Hematopoietic multipotent progenitor cell treated with erythropoietin and hydrocortisone succinate and interleukin-3 and kit ligand, for 6 days (in vitro differentiated cells): Measurements from ENCODE around the gene MMP24OS.
"Not testable (repeated sequence)": the region's sequence is repeated elsewhere in the genome, so short reads cannot be mapped to it uniquely, and the experiment has no call there.

ENCODE experiments used
- DNase-seq: peaks from one replicate; pipeline ENCODE4 v3.0.0-alpha.2; 2015

Gene MMP24OS

DNA sequence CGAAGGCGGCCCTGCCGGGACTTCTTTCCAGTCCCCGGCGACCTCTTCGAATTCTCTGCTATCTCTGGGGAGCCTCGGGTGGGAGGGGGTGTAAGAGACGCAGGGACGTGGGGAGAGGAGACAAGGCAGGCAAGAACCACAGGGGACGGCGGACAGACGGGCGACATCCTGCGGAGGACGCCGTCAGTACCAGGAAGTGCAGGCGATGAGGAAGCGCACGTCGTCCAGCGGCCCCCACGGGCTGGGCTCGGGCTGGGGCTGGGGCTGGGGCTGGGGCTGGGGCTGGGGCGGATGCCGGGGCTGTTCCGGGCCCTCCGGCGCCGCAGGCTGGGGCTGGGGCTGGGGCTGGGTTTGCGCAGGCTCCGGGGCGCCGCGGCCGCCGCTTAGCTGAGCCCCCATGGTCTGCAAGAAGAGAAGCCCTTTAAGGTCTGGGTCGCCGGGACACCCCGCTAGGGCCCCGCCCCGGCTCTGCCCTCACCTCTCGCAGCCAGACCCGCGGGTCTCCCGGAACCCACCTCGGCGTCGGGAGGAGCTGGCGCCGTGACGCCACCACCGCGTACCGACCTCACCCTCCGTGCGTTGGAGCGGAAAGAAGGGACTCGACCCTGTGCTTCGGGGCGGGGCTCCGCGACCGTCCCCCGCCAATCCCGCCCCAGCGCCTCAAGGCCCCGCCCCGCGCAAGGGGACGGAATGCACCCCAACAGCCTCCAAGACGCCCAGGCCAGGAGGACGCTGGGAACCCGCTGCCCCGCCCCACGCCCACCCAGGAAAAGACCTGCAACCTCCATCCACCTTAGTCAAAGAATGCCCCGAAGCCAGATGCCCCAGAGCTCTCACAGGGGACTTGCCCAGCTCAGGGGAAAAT lies at the start of gene MMP24OS:
Gene MMP24OS, minus strand, starts transcription at position 592 of the 865 bp plus-strand sequence. Its CDS starts 193 bp downstream, at position 399.
- peak; percentile 96 for DNase-seq

GRCh38 chr20:35327074-35327976 lies 49.4 kb upstream of the MMP24OS start:
- DNase-seq: no peak

DNA sequence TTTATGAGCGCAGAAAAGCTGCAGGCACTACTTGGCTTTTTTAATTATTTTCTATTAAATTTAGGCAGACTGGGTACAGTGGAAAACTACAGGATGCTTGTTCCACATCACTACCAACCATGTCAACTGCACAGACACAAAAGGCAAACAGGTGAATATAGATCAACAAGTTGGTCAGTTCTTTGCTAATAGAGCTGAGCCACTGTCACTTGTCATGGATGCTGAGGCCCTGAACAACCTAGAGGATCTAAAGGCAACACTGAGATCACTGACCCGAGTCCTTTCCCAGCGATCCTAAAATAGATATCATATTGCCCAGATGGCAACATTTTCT lies 48.8 kb upstream of the MMP24OS start:
- DNase-seq: no peak

- no peak for DNase-seq
Observed at GRCh38 chr20:35326021-35326739, 48.3 kb upstream of the MMP24OS start.

- no peak for DNase-seq
Observed at GRCh38 chr20:35325401-35325800, 47.5 kb upstream of the MMP24OS start.

DNA sequence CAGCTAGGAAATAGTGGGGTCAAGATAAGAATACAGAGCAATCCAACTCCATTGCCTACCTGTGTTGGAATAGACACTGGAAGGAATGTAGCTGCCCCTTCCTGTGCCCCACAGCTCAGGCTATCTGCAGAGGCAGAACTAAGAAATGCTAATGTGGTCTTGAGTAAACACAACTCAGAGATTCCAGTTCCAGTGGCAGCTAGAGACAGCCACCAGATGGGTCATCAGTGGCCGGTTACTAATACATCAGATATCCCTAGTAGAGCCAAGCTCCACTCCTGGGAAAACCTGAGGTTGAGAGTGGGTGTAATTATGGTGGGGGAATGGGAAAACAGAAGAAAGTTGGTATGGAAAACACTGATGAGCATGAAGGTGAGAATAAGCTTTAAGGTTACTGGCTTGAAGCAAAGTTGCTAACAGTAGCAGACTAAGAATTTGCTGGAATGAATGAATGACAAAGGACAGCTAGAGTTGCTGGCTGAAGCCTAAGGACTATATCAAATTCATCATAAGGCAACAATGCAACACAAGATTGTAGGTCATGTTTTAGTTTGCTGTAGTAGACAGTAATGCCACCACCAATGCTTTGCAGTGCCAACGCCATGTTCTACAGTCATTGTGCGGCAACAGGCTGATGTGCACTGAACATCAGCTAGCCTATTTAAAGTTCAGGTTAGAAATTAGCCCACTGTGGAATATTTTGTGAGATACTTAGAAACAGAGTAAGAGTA lies 42.6 kb upstream of the MMP24OS start:
- no peak for DNase-seq

- DNase-seq: no peak
Observed at GRCh38 chr20:35319871-35320197, 41.9 kb upstream of the MMP24OS start.

DNA sequence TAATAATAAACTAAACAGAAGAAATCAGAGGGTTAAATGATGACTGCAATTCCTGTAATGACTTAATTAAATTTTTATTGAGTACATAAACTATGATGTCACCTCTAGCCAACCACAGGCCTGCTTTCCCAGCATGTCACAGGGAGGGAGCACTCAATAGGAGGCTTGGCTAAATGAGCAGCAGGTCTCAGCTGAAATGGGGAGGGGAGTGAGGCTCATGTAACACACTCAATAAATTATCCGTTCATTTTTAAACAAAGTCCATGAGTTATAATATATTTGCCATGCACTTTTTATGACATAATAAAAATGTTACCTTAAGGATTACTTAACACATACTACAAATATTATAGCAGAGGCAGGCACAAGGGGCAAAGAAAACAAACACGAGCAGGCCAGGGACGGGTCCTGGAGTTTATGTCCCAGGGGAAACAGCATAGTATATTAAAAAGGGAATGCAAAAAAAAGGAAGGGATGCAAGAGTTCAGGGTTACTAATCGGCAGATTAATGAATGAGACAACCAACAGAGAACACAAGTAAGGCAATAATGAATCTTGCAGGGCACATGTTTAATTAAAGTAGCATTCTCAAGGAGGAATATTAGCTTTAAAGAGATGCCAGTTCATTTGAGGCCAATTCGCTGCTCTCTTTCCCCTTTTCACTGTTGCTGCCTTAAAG lies 41.4 kb upstream of the MMP24OS start:
- DNase-seq: no peak

DNA sequence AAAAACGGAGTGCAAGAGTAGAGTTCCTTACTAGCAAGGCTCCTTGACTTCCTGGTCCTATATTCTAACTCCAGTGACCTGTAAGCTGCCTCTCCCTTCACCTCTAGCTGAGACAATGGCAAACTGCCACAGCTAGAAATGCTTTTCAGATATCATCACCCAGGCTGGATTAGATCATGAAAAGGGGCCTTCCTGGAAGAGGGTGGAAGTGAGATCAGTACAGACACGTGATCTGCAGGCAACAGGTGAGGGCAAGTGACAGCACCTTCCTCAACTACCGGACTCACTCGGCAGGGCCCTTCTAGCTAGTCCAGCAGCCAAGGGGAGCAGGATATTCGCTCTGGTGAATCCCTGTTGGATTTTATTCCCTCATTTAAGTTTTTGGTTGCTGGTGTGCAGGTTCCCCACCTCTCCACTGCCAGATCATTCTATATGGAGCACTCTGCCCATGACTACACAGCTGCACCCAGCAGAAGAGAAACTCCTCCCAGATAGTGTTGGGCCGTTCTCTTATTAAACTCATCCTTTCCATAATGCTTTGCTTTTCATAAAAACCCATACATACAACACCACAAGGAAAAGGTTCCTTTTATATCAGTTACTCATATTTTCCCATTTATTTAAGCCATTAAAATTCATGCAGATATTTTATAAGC lies 40.7 kb upstream of the MMP24OS start:
- DNase-seq: no peak

- DNase-seq: no peak
Observed at GRCh38 chr20:35317416-35318210, 39.7 kb upstream of the MMP24OS start.

- DNase-seq: no peak
Observed at GRCh38 chr20:35316086-35316485, 38.2 kb upstream of the MMP24OS start.

DNA sequence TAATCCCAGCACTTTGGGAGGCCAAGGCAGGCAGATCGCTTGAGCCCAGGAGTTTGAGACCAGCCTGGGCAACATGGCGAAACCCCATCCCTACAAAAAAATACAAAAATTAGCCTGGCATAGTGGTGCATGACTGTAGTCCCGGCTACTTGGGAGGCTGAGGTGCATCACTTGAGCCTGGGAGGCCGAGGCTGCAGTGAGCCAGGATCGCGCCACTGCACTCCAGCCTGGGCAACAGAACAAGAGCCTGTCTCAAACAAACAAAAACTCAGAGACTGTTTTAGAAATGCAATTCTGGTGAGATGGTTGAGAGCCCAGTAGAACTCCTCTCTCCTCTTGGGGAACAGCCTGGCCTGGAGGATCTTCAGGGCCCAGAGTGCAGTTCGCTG lies 37.7 kb upstream of the MMP24OS start:
- not testable (repeated sequence) for DNase-seq

DNA sequence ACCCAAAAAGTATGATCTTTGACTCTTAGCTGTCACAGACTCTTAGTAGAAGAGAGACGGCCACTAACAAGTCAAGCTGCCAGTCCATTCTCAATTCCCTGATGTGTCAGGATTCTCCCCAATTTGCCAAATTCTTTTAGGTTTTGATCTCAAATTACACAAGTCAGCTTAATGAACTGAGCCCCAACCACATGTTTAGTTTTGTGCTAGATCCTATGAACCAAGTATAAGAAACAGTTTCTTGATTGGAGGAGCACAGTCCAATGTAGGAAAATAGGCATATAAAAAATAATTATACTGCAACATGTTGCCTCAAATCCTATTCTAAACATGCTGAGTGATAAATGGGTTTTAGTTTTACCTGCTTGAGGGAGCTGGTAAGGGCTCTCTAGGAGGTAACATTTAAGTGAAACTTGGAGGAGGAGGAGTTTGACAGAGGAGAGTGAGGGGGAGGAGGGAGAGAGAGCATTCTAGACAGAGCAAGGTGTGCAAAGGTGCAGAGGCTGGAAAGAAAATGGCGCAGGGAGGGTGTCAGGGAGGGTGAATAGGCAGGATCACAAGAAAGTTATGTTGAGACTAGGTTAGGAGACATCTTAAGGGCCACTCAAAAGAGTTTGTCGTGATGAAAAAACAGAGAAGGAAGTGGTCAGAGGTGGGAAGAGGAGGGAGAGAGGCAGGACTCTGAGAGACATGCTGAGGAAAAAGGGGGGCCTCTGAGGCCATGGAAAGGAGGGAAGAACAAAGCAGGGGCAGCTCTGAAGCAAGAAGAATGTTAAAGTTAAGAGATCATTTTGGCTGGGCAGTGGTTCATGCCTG lies 37.1 kb upstream of the MMP24OS start:
- DNase-seq: no peak

- DNase-seq: no peak
Observed at GRCh38 chr20:35312318-35312717, 34.4 kb upstream of the MMP24OS start.

GRCh38 chr20:35311822-35312221 lies 33.9 kb upstream of the MMP24OS start:
- no peak for DNase-seq

DNA sequence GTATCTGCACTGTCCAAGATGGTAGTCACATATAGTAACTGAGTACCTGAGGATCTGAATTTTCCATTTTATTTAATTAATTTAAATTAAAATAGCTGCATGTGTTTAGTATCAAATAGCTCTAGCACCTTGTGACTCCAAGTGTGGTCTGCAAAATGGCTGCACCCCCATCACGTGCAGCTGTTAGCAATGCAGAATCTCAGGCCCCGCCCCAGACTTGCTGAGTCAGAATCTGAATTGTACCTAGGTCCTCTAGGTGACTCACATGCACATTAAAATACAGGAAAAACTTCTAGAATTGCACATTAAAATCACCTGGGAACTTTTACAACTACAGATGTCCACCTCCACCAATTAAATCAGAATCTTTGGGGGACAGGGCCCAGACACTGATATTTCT lies 33.5 kb upstream of the MMP24OS start:
- DNase-seq: peak; percentile 13

GRCh38 chr20:35307666-35308653 lies 30.0 kb upstream of the MMP24OS start:
- DNase-seq: no peak

GRCh38 chr20:35306931-35307517 lies 29.1 kb upstream of the MMP24OS start:
- peak; percentile 76 for DNase-seq
